Fibroblast of the aortic adventitia (primary cell): ENCODE results near the gene PTPRB. TPM values are rescaled to one million over a fixed set of nuclear protein-coding genes. Genes with fewer than 3 reads are reported as not detected.
A peak's percentile ranks its signal among the peaks of the same experiment; 100 is the strongest.

Source experiments
- DNase-seq: peaks from one replicate; pipeline ENCODE4 v3.0.0-alpha.2; 2010; ENCODE audit warnings: low read depth
- H3K4me3 ChIP-seq: 2 replicates; pipeline ENCODE4 v1.5.1; 2011; ENCODE audit warnings: low read depth, mild to moderate bottlenecking, control low read depth, low read length, moderate library complexity
- CTCF ChIP-seq: IDR thresholded peaks from 2 replicates; pipeline ENCODE4 v1.5.1; 2011; ENCODE audit warnings: mild to moderate bottlenecking, low read length, control low read depth, inconsistent platforms; ENCODE audit not compliant: insufficient read depth
- total RNA-seq: library from RNA; depleted of rRNA; stranded (reverse); fragments of >200 nt; gene quantifications from 2 replicates; pipeline ENCODE4 v1.2.3, GENCODE V29; 2012; ENCODE audit warnings: low replicate concordance

PTPRB gene
- total RNA-seq, 1 donor = 3.6 TPM

DNA sequence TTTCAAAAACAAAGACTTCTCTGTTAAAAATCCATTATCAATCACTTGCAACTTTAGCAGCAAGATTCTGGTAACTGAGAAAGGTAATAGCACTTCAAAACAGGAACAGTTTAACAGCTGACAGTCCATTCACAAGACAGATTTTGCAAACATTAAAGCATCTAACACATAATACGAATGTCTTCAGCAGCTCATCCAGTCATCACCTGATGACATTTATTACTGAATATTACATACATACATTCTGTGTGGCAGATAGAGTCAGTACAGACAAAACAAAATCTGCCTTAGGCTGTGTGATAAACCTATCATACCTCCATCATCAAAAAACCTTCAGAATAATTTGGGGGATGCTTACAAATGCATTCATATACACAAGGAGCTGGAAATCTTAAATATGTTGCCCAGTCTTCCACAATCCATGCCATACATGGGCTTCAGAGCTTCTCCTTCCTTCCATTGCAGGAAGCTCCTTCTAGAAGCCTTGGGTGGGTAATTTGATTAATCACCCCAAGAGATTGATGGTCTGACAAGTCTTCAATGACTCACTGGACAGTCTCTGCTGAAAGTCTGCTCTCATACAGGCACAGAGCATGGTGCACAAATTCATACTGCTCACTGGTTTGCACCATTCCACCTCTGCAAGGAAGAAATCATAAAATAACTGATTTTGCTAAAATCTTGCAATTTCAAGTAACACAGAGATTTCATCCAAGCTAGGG lies 1.6 kb upstream of the PTPRB start:
- H3K4me3 ChIP-seq = no peak overlapping the region
- no peak for DNase-seq
- TF ChIP-seq CTCF = no peak

GRCh38 chr12:70635755-70636154 lies 1.5 kb downstream of the PTPRB start:
- no peak overlapping the region for H3K4me3 ChIP-seq
- TF ChIP-seq CTCF = no peak

GRCh38 chr12:70628701-70629480 lies 8.3 kb downstream of the PTPRB start:
- H3K4me3 ChIP-seq = no peak overlapping the region
- no peak for DNase-seq
- TF ChIP-seq CTCF = no peak

More at GRCh38 chr12:70635755-70636154, 1.5 kb downstream of the PTPRB start:
- DNase-seq = no peak

DNA sequence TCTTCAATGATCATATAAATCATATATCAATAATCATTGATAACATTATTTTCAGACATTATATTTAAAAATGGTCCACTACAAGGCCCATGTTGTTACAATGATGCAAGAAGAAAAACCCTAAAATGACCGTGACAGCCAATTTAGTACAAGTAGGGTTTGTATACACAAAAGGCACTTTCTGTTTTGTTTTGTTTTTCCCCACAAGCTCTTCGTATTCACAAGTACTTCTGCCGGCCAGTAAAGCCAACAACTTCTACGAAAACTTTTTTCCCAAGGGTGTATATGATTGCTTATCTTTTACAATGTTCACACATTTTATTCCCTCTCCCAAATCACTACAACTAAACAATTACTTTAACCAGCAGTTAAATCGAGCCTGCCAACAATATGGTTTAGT lies 9.6 kb downstream of the PTPRB start:
- no peak overlapping the region for H3K4me3 ChIP-seq
- no peak for DNase-seq
- no peak for TF ChIP-seq CTCF

- H3K4me3 ChIP-seq = no peak overlapping the region
- DNase-seq = no peak
- no peak for TF ChIP-seq CTCF
These were observed 11.0 kb downstream of the PTPRB start for GRCh38 chr12:70626180-70626579.

GRCh38 chr12:70619471-70620152 lies 17.6 kb downstream of the PTPRB start:
- no peak for TF ChIP-seq CTCF
- no peak overlapping the region for H3K4me3 ChIP-seq
- DNase-seq = peak; percentile 50
